GM10266 (cell line): Measurements from ENCODE around the gene TBX4.

Experiments
- DNase-seq: peaks from one replicate; pipeline ENCODE4 v3.0.0; 2012; ENCODE audit errors: extremely low spot score
- TF ChIP-seq, protein P1 (sequence below): IDR thresholded peaks from 2 replicates; pipeline ENCODE4 v1.5.1; 2012; ENCODE audit warnings: mild to moderate bottlenecking, low read depth; ENCODE audit not compliant: control insufficient read depth, insufficient read depth; ENCODE audit errors: missing control alignments

Gene TBX4

DNA sequence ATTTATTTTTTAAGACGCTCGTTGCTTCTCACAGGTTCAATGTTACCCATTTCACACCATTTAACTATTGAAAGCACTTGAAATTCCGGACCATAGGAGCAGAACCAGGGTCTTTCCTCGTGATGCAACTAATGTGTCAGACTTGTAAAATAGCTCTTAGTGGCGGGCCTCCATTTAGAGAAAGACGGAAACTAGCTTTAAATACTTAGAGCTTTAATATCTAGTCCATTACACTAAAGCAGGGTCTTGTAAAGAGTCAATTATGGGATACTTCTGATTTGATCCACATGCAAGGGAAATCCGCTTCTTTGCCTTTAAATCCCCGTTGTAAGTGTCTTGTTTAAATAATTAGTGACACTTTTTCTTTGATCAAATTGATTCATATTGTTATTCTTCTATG, 82.2 kb downstream of the TBX4 start:
- TF ChIP-seq, protein P1, sequence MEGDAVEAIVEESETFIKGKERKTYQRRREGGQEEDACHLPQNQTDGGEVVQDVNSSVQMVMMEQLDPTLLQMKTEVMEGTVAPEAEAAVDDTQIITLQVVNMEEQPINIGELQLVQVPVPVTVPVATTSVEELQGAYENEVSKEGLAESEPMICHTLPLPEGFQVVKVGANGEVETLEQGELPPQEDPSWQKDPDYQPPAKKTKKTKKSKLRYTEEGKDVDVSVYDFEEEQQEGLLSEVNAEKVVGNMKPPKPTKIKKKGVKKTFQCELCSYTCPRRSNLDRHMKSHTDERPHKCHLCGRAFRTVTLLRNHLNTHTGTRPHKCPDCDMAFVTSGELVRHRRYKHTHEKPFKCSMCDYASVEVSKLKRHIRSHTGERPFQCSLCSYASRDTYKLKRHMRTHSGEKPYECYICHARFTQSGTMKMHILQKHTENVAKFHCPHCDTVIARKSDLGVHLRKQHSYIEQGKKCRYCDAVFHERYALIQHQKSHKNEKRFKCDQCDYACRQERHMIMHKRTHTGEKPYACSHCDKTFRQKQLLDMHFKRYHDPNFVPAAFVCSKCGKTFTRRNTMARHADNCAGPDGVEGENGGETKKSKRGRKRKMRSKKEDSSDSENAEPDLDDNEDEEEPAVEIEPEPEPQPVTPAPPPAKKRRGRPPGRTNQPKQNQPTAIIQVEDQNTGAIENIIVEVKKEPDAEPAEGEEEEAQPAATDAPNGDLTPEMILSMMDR = no peak
- no peak for DNase-seq
